H1 (cell line): ENCODE measurements around the gene IL26. TPM values are rescaled to one million over a fixed set of nuclear protein-coding genes. Genes with fewer than 3 reads are reported as not detected.

ENCODE experiments used
- ATF3 ChIP-seq: IDR thresholded peaks from 2 replicates; pipeline ENCODE4 v1.6.1; 2011; ENCODE audit warnings: low read depth, mild to moderate bottlenecking, low read length; ENCODE audit not compliant: insufficient read depth
- BCL11A ChIP-seq, 2 experiments: IDR thresholded peaks; one replicate each; pipeline ENCODE4 v1.6.1; 2011; ENCODE audit warnings: low read depth in 2 of 2, low read length in 2 of 2, mild to moderate bottlenecking in 2 of 2
- CBX5 ChIP-seq: fragments of 300-800, 300-1000 bp; sonication (generic); IDR thresholded peaks from 2 replicates; pipeline ENCODE4 v1.7.1; 2016; ENCODE audit warnings: antibody characterized with exemption, low read length, low read depth
- CBX8 ChIP-seq: fragments of 300-800, 300-1000 bp; sonication (generic); IDR thresholded peaks from 2 replicates; pipeline ENCODE4 v1.7.1; 2016; ENCODE audit warnings: low read depth, low read length, borderline replicate concordance
- CHD7 ChIP-seq: fragments of 300-600 bp; sonication (generic); IDR thresholded peaks from 2 replicates; pipeline ENCODE4 v1.7.1; 2012; ENCODE audit warnings: low read length, moderate library complexity, mild to moderate bottlenecking, inconsistent platforms; ENCODE audit not compliant: insufficient replicate concordance
- E2F6 ChIP-seq: IDR thresholded peaks from 2 replicates; pipeline ENCODE4 v1.6.1; 2012; ENCODE audit warnings: inconsistent platforms
- POU5F1 ChIP-seq: IDR thresholded peaks from 2 replicates; pipeline ENCODE4 v1.6.1; 2011; ENCODE audit warnings: low read depth, mild to moderate bottlenecking, low read length, moderate library complexity
- ZNF274 ChIP-seq: IDR thresholded peaks from 2 replicates; pipeline ENCODE4 v1.7.0; 2012; ENCODE audit warnings: low read length, borderline replicate concordance; ENCODE audit errors: extremely low read depth
- polyA plus RNA-seq, 7 experiments: library from polyadenylated mRNA; depleted of rRNA in 3 of 7; stranded (reverse) in 5 of 7; unstranded in 2 of 7; fragments of >200 nt in 5 of 7; fragments of 200-250 nt in 2 of 7; gene quantifications; 1 replicate in 5 of 7; 2 replicates in 1 of 7; 4 replicates in 1 of 7; pipeline versions ENCODE4 v1.2.1 to v1.2.3, GENCODE V29; 2011 to 2013; ENCODE audit warnings: missing spikeins in 2 of 7, mixed read lengths in 2 of 7
- total RNA-seq: library from RNA; stranded (reverse); fragmentation: NEBNext Ultra II Directional; extraction: Animal tissue kit (Norgen Biotek cat#: 25700); gene quantifications from 2 replicates; pipeline ENCODE4 v1.2.1, GENCODE V29; 2021

IL26 gene
- total and polyA plus RNA-seq, 2 of the 8 experiments (the other 6 are each of a cell fraction or from before 2014, with no cell fraction given), result not detected

- no peak for TF ChIP-seq CHD7
- TF ChIP-seq CBX5, result no peak
- TF ChIP-seq ZNF274, result no peak
- TF ChIP-seq BCL11A (IDR thresholded peaks at IDR 0.05; ENCODE audit: low read depth in 2 of 2, low read length in 2 of 2), result no peak
- no peak for TF ChIP-seq ATF3
- TF ChIP-seq CBX8, result no peak
- no peak for TF ChIP-seq POU5F1
- TF ChIP-seq E2F6, result no peak
Observed at GRCh38 chr12:68180792-68181744, 44.5 kb downstream of the IL26 start (continued).
